ENCODE data around the gene MYO3B. TPM values are rescaled to one million over a fixed set of nuclear protein-coding genes. Genes with fewer than 3 reads are reported as not detected.

The MYO3B gene
- total RNA-seq, 1 experiment from 2014 or later: not detected

GRCh38 chr2:170228429-170228828 is 50.5 kb downstream of the MYO3B start:
- no peak for DNase-seq (ENCODE audit: extremely low read depth, low read depth)

GRCh38 chr2:170229125-170229524 is 51.2 kb downstream of the MYO3B start:
- DNase-seq (ENCODE audit: extremely low read depth, low read depth): no peak

- DNase-seq (ENCODE audit: extremely low read depth, low read depth): no peak
Measured at GRCh38 chr2:170229744-170230143, 51.8 kb downstream of the MYO3B start.

- DNase-seq (ENCODE audit: extremely low read depth, low read depth): peak; percentile 59
Measured at GRCh38 chr2:170235860-170236679, 58.1 kb downstream of the MYO3B start.

GRCh38 chr2:170236680-170237047 is 58.7 kb downstream of the MYO3B start:
- DNase-seq (ENCODE audit: extremely low read depth, low read depth): no peak

GRCh38 chr2:170237572-170238120 is 59.7 kb downstream of the MYO3B start:
- no peak for DNase-seq (ENCODE audit: extremely low read depth, low read depth)

GRCh38 chr2:170238776-170239175 is 60.8 kb downstream of the MYO3B start:
- no peak for DNase-seq (ENCODE audit: extremely low read depth, low read depth)

- DNase-seq (ENCODE audit: extremely low read depth, low read depth): no peak
Measured at GRCh38 chr2:170240629-170241028, 62.7 kb downstream of the MYO3B start.

- no peak for DNase-seq (ENCODE audit: extremely low read depth, low read depth)
Measured at GRCh38 chr2:170241756-170242155, 63.8 kb downstream of the MYO3B start.

- no peak for DNase-seq (ENCODE audit: extremely low read depth, low read depth)
Measured at GRCh38 chr2:170243118-170243837, 65.3 kb downstream of the MYO3B start.

- DNase-seq (ENCODE audit: extremely low read depth, low read depth): no peak
Measured at GRCh38 chr2:170243898-170244297, 66.0 kb downstream of the MYO3B start.

- DNase-seq (ENCODE audit: extremely low read depth, low read depth): no peak
Measured at GRCh38 chr2:170244555-170244954, 66.6 kb downstream of the MYO3B start.

- no peak for DNase-seq (ENCODE audit: extremely low read depth, low read depth)
Measured at GRCh38 chr2:170245312-170245711, 67.4 kb downstream of the MYO3B start.

- DNase-seq (ENCODE audit: extremely low read depth, low read depth): no peak
Measured at GRCh38 chr2:170247333-170247732, 69.4 kb downstream of the MYO3B start.

GRCh38 chr2:170247882-170248393 is 70.0 kb downstream of the MYO3B start:
- no peak for DNase-seq (ENCODE audit: extremely low read depth, low read depth)

- no peak for DNase-seq (ENCODE audit: extremely low read depth, low read depth)
Measured at GRCh38 chr2:170248574-170249393, 70.8 kb downstream of the MYO3B start.

- no peak for DNase-seq (ENCODE audit: extremely low read depth, low read depth)
Measured at GRCh38 chr2:170249761-170250160, 71.8 kb downstream of the MYO3B start.

GRCh38 chr2:170250584-170250983 is 72.6 kb downstream of the MYO3B start:
- no peak for DNase-seq (ENCODE audit: extremely low read depth, low read depth)

GRCh38 chr2:170252414-170252813 is 74.5 kb downstream of the MYO3B start:
- DNase-seq (ENCODE audit: extremely low read depth, low read depth): no peak

GRCh38 chr2:170253721-170254230 is 75.8 kb downstream of the MYO3B start:
- DNase-seq (ENCODE audit: extremely low read depth, low read depth): no peak
